ENCODE measurements around the gene WARS2. TPM values are rescaled to one million over a fixed set of nuclear protein-coding genes. Genes with fewer than 3 reads are reported as not detected.

WARS2 gene
- total RNA-seq, 1 donor from 2014 or later, result 9.5 TPM

DNA sequence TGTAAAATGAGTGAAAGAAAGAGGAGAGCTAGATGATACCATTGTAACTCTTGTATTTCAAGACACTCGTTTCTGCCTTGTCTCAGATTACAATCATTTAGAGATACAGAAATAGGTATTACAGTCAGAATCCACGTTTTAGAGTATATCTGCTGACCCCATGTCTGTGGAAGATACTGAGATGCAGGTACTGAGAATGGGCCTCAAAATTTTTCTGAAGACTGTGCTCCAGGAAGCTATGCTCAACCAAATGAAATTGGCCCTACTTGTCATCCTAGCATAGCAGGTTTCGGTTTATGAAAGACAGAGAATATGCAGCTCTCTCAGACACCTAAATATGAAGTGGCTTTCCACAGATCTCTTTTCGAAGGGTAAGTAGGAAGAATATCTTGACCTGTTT is 6.0 kb upstream of the WARS2 start:
- peaks cover 13% of the 10 kb centered on the region for H3K4me1 ChIP-seq
- H3K27me3 ChIP-seq (ENCODE audit: low read depth), result no peaks in the 10 kb centered on the region
- H3K27ac ChIP-seq (replicated peaks), result no peak overlapping the region
- TF ChIP-seq, protein P1, sequence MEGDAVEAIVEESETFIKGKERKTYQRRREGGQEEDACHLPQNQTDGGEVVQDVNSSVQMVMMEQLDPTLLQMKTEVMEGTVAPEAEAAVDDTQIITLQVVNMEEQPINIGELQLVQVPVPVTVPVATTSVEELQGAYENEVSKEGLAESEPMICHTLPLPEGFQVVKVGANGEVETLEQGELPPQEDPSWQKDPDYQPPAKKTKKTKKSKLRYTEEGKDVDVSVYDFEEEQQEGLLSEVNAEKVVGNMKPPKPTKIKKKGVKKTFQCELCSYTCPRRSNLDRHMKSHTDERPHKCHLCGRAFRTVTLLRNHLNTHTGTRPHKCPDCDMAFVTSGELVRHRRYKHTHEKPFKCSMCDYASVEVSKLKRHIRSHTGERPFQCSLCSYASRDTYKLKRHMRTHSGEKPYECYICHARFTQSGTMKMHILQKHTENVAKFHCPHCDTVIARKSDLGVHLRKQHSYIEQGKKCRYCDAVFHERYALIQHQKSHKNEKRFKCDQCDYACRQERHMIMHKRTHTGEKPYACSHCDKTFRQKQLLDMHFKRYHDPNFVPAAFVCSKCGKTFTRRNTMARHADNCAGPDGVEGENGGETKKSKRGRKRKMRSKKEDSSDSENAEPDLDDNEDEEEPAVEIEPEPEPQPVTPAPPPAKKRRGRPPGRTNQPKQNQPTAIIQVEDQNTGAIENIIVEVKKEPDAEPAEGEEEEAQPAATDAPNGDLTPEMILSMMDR (IDR thresholded peaks at IDR 0.05; ENCODE audit: borderline replicate concordance), result no peak
- H3K4me3 ChIP-seq, result no peak overlapping the region
- peaks cover 5% of the 10 kb centered on the region for H3K36me3 ChIP-seq
- no peaks in the 10 kb centered on the region for H3K9me3 ChIP-seq (replicated peaks)
- DNase-seq, result no peak
- intact Hi-C loops (cut with micrococcal nuclease), result no loop called here

DNA sequence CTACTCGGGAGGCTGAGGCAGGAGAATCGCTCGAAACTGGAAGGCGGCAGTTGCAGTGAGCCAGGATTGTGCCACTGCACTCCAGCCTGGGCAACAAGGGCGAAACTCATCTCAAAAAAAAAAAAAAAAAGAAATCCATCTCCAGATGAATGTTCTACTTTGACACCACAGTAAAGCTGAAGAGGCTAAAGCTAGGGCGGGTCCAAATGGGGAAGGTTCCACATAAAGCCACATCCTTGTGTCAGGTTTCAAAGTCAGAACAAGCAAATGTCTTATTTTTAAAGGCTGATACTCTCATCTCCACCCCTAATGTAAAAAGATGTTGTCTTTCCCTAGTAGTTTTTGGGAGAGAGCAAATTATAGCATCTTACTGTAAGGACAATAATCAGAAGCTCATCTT is 4.4 kb upstream of the WARS2 start:
- intact Hi-C loops (cut with micrococcal nuclease), result no loop called here
- no peaks in the 10 kb centered on the region for H3K9me3 ChIP-seq (replicated peaks)
- DNase-seq, result no peak

DNA sequence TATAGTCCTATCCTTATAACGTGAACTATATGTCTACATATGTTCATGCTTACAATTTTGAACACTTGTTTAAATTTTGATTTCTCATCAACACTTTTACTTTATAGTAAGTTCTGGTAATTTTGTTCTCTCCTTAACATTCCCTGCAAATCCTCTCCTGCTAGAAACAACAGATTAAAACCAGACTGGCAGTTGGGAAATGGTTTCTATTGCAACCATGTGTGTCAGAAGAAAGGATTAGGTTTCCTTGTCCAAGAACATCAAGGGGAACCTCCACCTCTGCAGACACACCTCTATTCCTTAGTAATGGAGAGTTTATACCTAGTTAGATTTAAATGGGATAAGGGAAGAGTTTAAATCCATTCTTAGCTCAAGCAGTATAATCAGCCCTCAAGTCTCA is 3.3 kb upstream of the WARS2 start:
- Histone ChIP-seq H3K36me3 (peaks cover 5% of the 10 kb centered on the region), H3K27ac (replicated peaks) (no peak overlapping the region), H3K4me3 (no peak overlapping the region), H3K27me3 (ENCODE audit: low read depth) (no peaks in the 10 kb centered on the region), H3K9me3 (replicated peaks) (no peaks in the 10 kb centered on the region), H3K4me1 (peaks cover 35% of the 10 kb centered on the region)
- DNase-seq, result no peak
- intact Hi-C loops (cut with micrococcal nuclease), result no loop called here
- TF ChIP-seq, protein P1 (IDR thresholded peaks at IDR 0.05; ENCODE audit: borderline replicate concordance), result no peak

More for the DNA sequence above, 4.4 kb upstream of the WARS2 start:
- H3K27ac ChIP-seq (replicated peaks), result no peak overlapping the region
- no peak overlapping the region for H3K4me3 ChIP-seq
- no peaks in the 10 kb centered on the region for H3K27me3 ChIP-seq (ENCODE audit: low read depth)
- peaks cover 5% of the 10 kb centered on the region for H3K36me3 ChIP-seq
- H3K4me1 ChIP-seq, result peaks cover 24% of the 10 kb centered on the region
- TF ChIP-seq, protein P1 (IDR thresholded peaks at IDR 0.05; ENCODE audit: borderline replicate concordance), result no peak

DNA sequence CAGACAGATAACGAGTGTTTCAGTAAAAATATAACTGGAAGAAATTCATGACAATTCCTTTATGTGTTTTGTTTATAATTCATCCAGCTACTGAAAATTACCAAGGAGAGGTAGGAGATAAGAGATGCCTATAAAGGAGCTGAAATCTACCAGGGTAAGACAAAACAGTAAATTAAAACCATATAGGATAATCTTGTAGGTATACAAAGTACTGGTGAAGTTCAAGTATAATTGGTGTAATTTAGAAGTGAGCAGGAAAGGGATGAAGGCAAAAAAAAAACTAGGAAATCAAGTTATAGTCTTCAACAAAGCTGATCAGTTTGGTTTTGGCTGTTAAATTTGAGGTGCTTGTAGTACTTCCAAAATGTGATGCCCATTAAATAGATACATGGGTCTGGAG is 1.2 kb upstream of the WARS2 start:
- H3K4me3 ChIP-seq, result peak overlapping the region; percentile 78

DNA sequence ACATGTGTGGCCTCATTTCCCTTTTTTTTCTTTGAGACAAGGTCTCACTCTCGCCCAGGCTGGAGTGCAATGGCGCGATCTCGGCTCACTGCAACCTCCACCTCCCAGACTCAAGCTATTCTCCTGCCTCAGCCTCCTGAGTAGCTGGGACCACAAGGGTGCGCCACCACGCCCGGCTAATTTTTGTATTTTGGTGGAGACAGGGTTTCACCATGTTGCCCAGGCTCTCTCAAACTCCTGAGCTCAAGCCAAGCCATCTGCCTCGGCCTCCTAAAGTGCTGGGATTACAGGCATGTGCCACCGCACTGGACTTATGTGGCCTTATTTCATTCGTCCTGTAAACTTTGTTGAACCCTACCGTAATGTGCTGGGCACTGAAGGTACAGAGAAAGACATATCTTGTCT is 569 bp upstream of the WARS2 start:
- Histone ChIP-seq H3K27ac (replicated peaks) (peak overlapping the region; percentile 99), H3K4me1 (peaks cover 44% of the 10 kb centered on the region), H3K27me3 (ENCODE audit: low read depth) (no peaks in the 10 kb centered on the region), H3K36me3 (peaks cover 3% of the 10 kb centered on the region), H3K4me3 (peak overlapping the region; percentile 78), H3K9me3 (replicated peaks) (no peaks in the 10 kb centered on the region)
- DNase-seq, result peak; percentile 22
- TF ChIP-seq, protein P1 (IDR thresholded peaks at IDR 0.05; ENCODE audit: borderline replicate concordance), result peak; percentile 25
- intact Hi-C loops (cut with micrococcal nuclease), result no loop called here

More for the DNA sequence above, 1.2 kb upstream of the WARS2 start:
- H3K9me3 ChIP-seq (replicated peaks), result no peaks in the 10 kb centered on the region
- peaks cover 38% of the 10 kb centered on the region for H3K4me1 ChIP-seq
- TF ChIP-seq, protein P1 (IDR thresholded peaks at IDR 0.05; ENCODE audit: borderline replicate concordance), result no peak
- peaks cover 3% of the 10 kb centered on the region for H3K36me3 ChIP-seq
- intact Hi-C loops (cut with micrococcal nuclease), result no loop called here
- no peak for DNase-seq
- no peak overlapping the region for H3K27ac ChIP-seq (replicated peaks)
- H3K27me3 ChIP-seq (ENCODE audit: low read depth), result no peaks in the 10 kb centered on the region

DNA sequence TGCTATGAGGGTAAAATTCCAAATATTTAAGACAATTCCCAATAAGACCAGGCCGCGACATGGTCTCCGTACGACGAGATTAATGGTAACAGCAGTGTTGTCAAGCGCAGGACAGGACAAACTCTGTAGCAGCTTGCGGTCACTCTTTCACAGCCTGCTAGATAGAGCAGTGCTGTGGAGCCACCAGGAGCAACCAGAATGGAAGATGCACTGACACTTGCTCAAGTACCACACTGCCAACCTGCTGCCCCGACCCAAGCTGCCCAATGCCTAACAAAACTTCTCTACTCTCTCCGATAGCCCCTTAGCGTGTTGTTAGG is 636 bp downstream of the WARS2 start:
- no peak for DNase-seq
- peaks cover 56% of the 10 kb centered on the region for H3K4me1 ChIP-seq
- H3K27me3 ChIP-seq (ENCODE audit: low read depth), result no peaks in the 10 kb centered on the region
- TF ChIP-seq, protein P1 (IDR thresholded peaks at IDR 0.05; ENCODE audit: borderline replicate concordance), result no peak
- intact Hi-C loops (cut with micrococcal nuclease), result no loop called here
- no peaks in the 10 kb centered on the region for H3K9me3 ChIP-seq (replicated peaks)
- H3K27ac ChIP-seq (replicated peaks), result peak overlapping the region; percentile 99
- H3K36me3 ChIP-seq, result peaks cover 3% of the 10 kb centered on the region
- H3K4me3 ChIP-seq, result peak overlapping the region; percentile 78
